GOT3 (cell line): ENCODE measurements around the gene GRK5.
"Not testable (repeated sequence)": the region's sequence is repeated elsewhere in the genome, so short reads cannot be mapped to it uniquely, and the experiment has no call there.

Experiments
- DNase-seq: peaks from one replicate; lab custom pipeline; 2025; ENCODE audit warnings: mixed read lengths; lab: John Stamatoyannopoulos, UW

GRK5 gene

GRCh38 chr10:119274519-119275045 lies 67.2 kb downstream of the GRK5 start:
- DNase-seq = no peak

- no peak for DNase-seq
These were observed 67.7 kb downstream of the GRK5 start for GRCh38 chr10:119275085-119275484.

- DNase-seq = not testable (repeated sequence)
These were observed 68.8 kb downstream of the GRK5 start for GRCh38 chr10:119276194-119276593.

GRCh38 chr10:119278126-119278709 lies 70.8 kb downstream of the GRK5 start:
- DNase-seq = no peak

- no peak for DNase-seq
These were observed 72.1 kb downstream of the GRK5 start for GRCh38 chr10:119279441-119279840.

- DNase-seq = no peak
These were observed 74.3 kb downstream of the GRK5 start for GRCh38 chr10:119281581-119282071.

GRCh38 chr10:119282446-119282845 lies 75.1 kb downstream of the GRK5 start:
- DNase-seq = no peak

GRCh38 chr10:119283387-119283786 lies 76.0 kb downstream of the GRK5 start:
- DNase-seq = no peak

- DNase-seq = no peak
These were observed 76.4 kb downstream of the GRK5 start for GRCh38 chr10:119283818-119284217.

GRCh38 chr10:119284679-119285096 lies 77.3 kb downstream of the GRK5 start:
- no peak for DNase-seq

- DNase-seq = no peak
These were observed 78.3 kb downstream of the GRK5 start for GRCh38 chr10:119285495-119286267.

GRCh38 chr10:119286516-119286915 lies 79.1 kb downstream of the GRK5 start:
- DNase-seq = no peak

- DNase-seq = no peak
These were observed 79.7 kb downstream of the GRK5 start for GRCh38 chr10:119286983-119287633.

- DNase-seq = no peak
These were observed 81.2 kb downstream of the GRK5 start for GRCh38 chr10:119288574-119289001.

- DNase-seq = no peak
These were observed 82.0 kb downstream of the GRK5 start for GRCh38 chr10:119289227-119289920.

GRCh38 chr10:119290301-119291048 lies 83.1 kb downstream of the GRK5 start:
- DNase-seq = no peak

GRCh38 chr10:119291223-119291900 lies 84.0 kb downstream of the GRK5 start:
- DNase-seq = no peak

- no peak for DNase-seq
These were observed 85.8 kb downstream of the GRK5 start for GRCh38 chr10:119292968-119293760.

GRCh38 chr10:119296703-119297102 lies 89.3 kb downstream of the GRK5 start:
- DNase-seq = no peak
